Ishikawa (cell line): ENCODE results near the gene ACP1.

Experiments
- CEBPB ChIP-seq: IDR thresholded peaks from 2 replicates; pipeline ENCODE4 v1.6.1; 2012
- CREB1 ChIP-seq: IDR thresholded peaks from 2 replicates; pipeline ENCODE4 v1.6.1; 2012; ENCODE audit warnings: low read depth
- EP300 ChIP-seq: IDR thresholded peaks from 2 replicates; pipeline ENCODE4 v1.6.1; 2012; ENCODE audit warnings: borderline replicate concordance
- FOXM1 ChIP-seq: IDR thresholded peaks from 2 replicates; pipeline ENCODE4 v1.6.1; 2012; ENCODE audit warnings: low read depth, borderline replicate concordance
- MAX ChIP-seq: IDR thresholded peaks from 2 replicates; pipeline ENCODE4 v1.6.1; 2012
- NFIC ChIP-seq: IDR thresholded peaks from 2 replicates; pipeline ENCODE4 v1.6.1; 2012
- RAD21 ChIP-seq: IDR thresholded peaks from 2 replicates; pipeline ENCODE4 v1.6.1; 2012; ENCODE audit warnings: low read depth
- TAF1 ChIP-seq: IDR thresholded peaks from 2 replicates; pipeline ENCODE4 v1.6.1; 2012; ENCODE audit warnings: low read depth, mild to moderate bottlenecking
- TCF12 ChIP-seq: IDR thresholded peaks from 2 replicates; pipeline ENCODE4 v1.6.1; 2012; ENCODE audit warnings: low read depth
- TEAD4 ChIP-seq: IDR thresholded peaks from 2 replicates; pipeline ENCODE4 v1.6.1; 2012
- USF1 ChIP-seq: IDR thresholded peaks from 2 replicates; pipeline ENCODE4 v1.6.1; 2012
- YY1 ChIP-seq: IDR thresholded peaks from 2 replicates; pipeline ENCODE4 v1.6.1; 2012; ENCODE audit warnings: low read depth
- ZBTB7A ChIP-seq: IDR thresholded peaks from 2 replicates; pipeline ENCODE4 v1.6.1; 2012; ENCODE audit warnings: low read depth
- TF ChIP-seq, protein P1 (sequence below): IDR thresholded peaks from 2 replicates; pipeline ENCODE4 v1.6.1; 2012; ENCODE audit warnings: low read depth, mild to moderate bottlenecking

Gene ACP1

GRCh38 chr2:260507-261161, 4.1 kb upstream of the ACP1 start:
- TF ChIP-seq TCF12 (no peak), MAX (no peak)

DNA sequence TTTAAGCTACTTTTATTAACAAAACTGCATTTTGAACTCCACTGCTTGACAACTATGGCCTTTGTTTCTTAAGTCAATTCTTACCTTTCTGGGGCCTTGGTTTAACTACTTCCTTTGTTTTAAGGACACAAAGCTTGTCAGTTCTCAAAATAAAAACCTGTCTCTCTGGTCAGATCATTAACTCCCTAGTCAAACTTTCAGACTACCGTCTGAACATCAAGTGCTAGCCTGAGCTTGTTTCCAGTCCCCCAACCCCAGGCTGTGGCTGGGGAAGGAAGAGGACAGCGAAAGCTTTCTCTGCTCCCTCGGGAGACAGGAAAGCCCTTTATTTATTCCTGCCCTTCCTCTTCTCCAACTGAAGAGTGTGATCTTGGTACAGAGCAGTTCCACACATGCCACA, 2.6 kb upstream of the ACP1 start:
- TF ChIP-seq YY1 = no peak

DNA sequence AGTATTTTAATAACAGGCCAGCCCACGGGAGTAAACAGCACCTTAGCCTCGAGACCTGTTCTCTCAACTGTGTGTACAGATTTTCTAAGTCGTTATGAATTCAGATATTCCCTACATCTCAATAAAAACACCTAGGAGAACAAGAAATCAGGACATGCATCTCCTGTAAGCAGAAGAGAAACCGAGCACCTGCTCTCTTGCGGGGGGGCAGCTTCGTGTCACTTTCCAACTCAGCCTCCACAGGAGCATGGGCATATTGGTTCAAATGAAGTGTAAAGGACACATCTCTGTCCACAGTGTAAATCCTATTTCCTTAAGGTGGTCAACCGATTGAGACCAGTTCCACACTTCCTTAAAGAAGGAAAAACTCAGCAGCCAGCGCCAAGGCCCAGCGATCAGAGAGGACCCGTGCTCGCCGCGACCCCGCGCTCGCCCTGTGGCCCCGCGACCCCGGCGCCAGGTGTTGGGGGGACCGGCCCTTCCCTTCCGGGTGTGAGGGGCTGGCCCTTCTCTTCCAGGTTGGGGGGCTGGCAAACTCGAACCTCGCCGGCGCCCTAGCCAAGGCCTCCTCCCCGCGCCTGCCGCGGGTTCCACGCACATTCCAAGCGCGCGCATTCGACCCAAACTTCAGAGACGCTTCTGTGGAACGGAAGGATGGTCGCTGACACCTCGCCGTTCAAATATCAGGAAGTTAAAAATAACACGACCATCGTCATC, 1.6 kb upstream of the ACP1 start:
- TF ChIP-seq CEBPB = no peak
- TF ChIP-seq TCF12 = no peak
- peak; percentile 30 for TF ChIP-seq TEAD4

DNA sequence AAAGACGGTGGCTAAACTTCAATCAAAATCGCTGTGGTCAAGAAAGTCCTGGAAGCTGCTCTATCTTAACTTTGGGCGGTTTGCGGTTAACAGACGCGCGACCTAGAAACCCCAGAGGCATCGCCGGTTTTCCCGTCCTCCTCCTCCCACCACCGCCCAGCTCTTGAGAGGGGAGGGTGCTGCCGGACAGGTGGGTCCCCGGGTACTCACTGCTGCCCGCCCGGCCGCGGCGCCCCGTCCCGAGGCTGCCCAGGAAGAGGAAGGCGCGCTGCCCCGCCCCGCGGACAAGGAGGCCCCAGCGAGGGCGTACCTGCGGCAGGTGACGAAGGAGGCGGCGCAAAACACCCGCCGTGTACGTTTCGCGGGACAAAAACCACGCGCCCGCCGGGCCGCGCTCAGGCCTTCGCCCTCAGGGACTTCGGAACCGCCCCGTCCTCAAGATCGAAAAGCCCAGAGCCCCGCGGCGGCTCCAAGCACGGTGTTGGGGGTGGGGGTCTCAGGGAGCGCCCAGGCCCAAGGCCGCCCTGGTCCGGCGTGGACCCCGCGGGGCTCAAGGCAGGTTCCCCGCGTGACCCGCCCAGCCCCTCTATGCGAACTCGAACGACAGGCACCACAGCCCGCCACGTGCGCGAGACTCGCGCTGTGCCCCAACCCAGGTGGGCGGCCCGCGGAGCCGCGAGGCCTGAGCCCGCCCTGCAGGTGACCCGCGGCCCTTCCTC, 814 bp upstream of the ACP1 start, which contains the start of gene SH3YL1:
Gene SH3YL1 (minus strand): TSS at position 259 of the 719 bp plus-strand sequence. CDS start 48 bp downstream, at position 211.
- TF ChIP-seq YY1 (no peak), CREB1 (0 out of 2 replicates have a peak, but pooled peaks have one; percentile 21), TAF1 (peak; percentile 56; the same call in 1 of the 2 replicates), TCF12 (peak; percentile 64; the same call in 1 of the 2 replicates), MAX (peak; percentile 93), USF1 (peak; percentile 19; the same call in 1 of the 2 replicates)
- TF ChIP-seq, protein P1, sequence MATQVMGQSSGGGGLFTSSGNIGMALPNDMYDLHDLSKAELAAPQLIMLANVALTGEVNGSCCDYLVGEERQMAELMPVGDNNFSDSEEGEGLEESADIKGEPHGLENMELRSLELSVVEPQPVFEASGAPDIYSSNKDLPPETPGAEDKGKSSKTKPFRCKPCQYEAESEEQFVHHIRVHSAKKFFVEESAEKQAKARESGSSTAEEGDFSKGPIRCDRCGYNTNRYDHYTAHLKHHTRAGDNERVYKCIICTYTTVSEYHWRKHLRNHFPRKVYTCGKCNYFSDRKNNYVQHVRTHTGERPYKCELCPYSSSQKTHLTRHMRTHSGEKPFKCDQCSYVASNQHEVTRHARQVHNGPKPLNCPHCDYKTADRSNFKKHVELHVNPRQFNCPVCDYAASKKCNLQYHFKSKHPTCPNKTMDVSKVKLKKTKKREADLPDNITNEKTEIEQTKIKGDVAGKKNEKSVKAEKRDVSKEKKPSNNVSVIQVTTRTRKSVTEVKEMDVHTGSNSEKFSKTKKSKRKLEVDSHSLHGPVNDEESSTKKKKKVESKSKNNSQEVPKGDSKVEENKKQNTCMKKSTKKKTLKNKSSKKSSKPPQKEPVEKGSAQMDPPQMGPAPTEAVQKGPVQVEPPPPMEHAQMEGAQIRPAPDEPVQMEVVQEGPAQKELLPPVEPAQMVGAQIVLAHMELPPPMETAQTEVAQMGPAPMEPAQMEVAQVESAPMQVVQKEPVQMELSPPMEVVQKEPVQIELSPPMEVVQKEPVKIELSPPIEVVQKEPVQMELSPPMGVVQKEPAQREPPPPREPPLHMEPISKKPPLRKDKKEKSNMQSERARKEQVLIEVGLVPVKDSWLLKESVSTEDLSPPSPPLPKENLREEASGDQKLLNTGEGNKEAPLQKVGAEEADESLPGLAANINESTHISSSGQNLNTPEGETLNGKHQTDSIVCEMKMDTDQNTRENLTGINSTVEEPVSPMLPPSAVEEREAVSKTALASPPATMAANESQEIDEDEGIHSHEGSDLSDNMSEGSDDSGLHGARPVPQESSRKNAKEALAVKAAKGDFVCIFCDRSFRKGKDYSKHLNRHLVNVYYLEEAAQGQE = no peak

GRCh38 chr2:268323-268722, 3.6 kb downstream of the ACP1 start:
- TF ChIP-seq ZBTB7A = no peak
- TF ChIP-seq EP300 = no peak
- TF ChIP-seq TAF1 = no peak
- TF ChIP-seq CEBPB = no peak
- TF ChIP-seq TEAD4 = no peak
- TF ChIP-seq MAX = no peak
- TF ChIP-seq NFIC = no peak
- TF ChIP-seq, protein P1 = no peak
- no peak for TF ChIP-seq TCF12
- no peak for TF ChIP-seq RAD21
- TF ChIP-seq USF1 = no peak
- no peak for TF ChIP-seq YY1
- TF ChIP-seq FOXM1 = no peak
- no peak for TF ChIP-seq CREB1

DNA sequence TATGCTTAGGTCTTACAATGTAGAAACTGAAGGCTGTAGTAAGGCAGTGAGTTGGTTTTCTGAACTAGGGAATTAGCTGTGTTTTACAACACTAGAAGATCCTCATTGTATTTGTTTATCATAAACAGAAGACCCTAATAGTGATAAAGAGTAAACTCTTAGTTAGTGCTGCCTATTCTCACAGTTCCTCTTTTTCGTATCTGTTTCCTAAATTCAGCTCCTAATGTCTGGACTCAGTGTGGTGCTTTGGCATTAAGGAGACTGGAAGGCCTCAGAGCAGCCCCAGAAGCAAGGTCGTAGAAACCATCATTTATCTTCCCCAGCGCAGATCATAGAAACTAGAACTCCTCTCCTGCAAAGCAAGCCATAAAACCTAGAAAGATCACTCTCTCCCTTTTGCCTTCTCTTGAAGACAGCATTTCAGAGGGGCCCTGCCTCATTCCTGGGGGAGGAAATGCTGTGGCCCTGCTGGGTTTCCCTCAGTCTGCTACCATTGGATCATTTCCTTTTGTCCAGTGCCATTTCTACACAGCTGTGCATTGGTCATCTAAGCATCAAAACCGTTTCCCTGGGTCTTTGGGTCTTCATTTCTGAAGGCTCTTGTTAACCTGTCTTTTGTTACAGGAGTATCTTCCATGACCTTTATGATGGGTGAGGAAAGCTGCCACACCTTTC, 4.7 kb downstream of the ACP1 start:
- TF ChIP-seq FOXM1 (no peak), TAF1 (no peak), TCF12 (no peak), CEBPB (no peak)
